GM21737 (cell line): ENCODE data around the gene TLX1.

Source experiments
- ATAC-seq: cut with Tn5 transposase; IDR thresholded peaks from one replicate; pipeline ENCODE4 v1.9.1; 2021; ENCODE audit warnings: mild to moderate bottlenecking, moderate library complexity; ENCODE audit not compliant: unreplicated experiment

The TLX1 gene

DNA sequence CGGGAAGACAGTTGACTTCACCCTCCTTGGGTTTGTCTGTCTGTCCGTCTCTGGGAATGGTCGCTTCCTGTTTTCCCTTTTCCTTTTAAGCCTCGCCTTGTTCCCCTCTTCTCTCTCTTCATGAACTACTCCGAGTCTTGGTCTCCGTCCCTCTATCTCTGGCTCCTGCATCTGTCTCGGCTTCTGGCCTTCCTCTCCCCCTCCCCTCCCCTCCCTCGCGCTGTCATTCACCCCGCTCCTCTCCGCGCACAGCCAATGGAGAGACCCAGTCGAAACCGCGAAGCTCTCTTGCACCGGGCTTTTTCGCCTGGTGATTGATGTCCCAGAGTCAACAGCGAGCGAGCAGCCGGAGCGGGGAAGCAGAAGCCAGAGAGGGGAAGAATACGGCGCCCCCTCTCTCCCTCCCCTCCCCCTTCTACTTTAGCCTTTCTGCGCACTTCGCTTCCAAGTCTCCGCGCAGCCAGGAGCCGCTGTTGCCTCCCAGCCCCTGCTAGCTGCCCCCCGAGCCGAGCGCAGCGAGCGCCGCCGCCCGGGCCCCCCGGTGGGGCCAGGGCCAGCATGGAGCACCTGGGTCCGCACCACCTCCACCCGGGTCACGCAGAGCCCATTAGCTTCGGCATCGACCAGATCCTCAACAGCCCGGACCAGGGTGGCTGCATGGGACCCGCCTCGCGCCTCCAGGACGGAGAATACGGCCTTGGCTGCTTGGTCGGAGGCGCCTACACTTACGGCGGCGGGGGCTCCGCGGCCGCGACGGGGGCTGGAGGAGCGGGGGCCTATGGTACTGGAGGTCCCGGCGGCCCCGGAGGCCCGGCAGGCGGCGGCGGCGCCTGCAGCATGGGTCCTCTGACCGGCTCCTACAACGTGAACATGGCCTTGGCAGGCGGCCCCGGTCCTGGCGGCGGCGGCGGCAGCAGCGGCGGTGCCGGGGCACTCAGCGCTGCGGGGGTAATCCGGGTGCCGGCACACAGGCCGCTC lies at the start of gene TLX1:
TSS of gene TLX1 (plus strand) at position 317 of the 978 bp plus-strand sequence. CDS start at position 559, 242 bp downstream.
- no peak for ATAC-seq

GRCh38 chr10:101085846-101086245 lies 45.3 kb upstream of the TLX1 start:
- no peak for ATAC-seq

GRCh38 chr10:101087376-101087775 lies 43.7 kb upstream of the TLX1 start:
- ATAC-seq = no peak

DNA sequence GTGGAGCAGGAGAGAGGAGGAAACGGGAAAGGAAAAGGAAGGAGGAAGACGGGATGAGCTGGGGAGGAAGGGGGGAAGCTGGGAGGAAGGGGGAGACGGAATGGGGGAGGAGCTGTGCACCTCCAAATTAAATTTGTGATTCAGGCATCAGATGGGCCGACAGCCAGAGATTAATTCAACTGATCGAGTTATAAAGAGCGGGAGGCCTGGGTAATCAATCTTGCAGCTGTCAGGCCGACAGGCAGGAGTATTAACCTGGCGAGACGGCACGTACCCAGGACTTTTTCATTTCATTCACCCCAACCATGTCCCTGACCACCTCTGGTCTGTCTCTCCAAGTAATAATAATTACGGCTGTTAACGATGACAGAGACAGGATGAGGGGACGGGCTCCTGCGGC lies 43.1 kb upstream of the TLX1 start:
- ATAC-seq = no peak

- no peak for ATAC-seq
Observed at GRCh38 chr10:101089520-101090299, 41.4 kb upstream of the TLX1 start.

GRCh38 chr10:101090597-101090996 lies 40.5 kb upstream of the TLX1 start:
- no peak for ATAC-seq

- no peak for ATAC-seq
Observed at GRCh38 chr10:101091546-101092290, 39.4 kb upstream of the TLX1 start.

- no peak for ATAC-seq
Observed at GRCh38 chr10:101092881-101093354, 38.2 kb upstream of the TLX1 start.

- ATAC-seq = no peak
Observed at GRCh38 chr10:101094121-101094879, 36.8 kb upstream of the TLX1 start.

- no peak for ATAC-seq
Observed at GRCh38 chr10:101095004-101095403, 36.1 kb upstream of the TLX1 start.

DNA sequence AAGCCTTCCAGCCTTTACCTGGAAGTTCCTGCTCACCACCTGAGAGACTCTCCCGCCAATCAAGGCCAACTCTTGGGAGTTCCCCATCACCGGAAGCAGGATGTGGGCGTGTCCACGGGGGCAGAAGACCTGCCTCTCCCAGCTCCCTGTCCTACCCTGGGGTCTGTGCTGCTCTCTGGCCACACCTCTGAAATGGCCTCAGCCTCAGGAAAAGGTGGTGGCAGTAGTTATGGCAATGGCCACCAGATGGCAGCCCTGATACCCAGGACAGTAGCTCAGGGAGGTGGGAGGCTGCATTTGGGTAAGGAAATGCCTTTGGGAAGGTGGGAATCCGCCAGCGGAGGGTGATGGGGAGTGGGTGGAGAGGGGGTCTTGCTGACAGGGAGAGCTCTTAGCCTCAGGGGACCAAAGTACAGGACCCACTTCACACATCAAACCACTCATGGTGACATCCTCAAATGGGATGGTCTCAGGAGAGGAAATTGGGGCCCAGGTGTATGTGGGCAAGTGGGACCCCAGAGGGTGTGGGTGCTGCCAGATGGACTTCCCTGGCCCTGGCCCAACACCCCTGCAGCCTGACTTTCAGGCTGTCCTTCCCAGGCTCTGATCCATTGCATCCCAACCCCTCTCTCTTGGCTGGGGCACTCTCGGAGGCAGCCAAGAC lies 35.4 kb upstream of the TLX1 start:
- no peak for ATAC-seq

DNA sequence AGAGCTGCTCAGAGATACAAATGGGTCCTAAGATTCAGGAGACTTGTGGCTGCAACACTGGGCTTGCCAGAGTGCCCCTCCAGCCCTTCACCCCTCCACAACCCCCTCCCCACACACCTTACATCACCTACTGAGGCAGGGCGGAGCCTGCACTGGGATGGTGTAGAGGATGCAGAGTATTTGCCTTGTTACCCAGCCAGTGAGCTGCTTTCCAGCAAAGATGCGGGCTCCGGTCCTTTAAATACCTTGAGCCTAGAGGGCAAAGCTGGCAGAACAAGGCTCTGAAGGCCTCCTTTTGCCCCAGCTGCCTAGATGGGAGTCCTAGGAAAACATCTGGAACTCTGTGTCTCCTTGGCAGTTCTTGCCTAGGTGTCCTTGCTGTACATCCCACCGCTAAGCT lies 34.7 kb upstream of the TLX1 start:
- ATAC-seq = no peak

DNA sequence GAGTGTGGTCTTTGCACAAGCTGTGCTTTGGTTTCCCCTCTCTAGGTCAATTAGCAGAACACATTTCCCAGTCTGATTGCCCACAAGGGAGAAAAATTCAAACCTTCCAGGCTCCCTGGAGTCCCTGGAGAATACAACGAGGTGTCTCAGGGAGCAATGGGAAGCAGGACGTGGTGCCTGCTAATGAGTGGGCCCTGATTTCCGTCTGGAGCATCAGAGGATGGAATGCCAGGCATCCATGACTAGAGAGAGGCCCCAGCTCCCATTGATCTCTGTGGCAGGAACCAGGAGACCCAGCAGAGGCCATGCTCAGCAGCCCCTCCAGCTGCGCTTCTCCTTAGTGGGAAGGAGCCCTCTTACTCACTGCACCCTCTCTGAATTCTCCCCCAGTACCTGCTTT lies 33.2 kb upstream of the TLX1 start:
- no peak for ATAC-seq

DNA sequence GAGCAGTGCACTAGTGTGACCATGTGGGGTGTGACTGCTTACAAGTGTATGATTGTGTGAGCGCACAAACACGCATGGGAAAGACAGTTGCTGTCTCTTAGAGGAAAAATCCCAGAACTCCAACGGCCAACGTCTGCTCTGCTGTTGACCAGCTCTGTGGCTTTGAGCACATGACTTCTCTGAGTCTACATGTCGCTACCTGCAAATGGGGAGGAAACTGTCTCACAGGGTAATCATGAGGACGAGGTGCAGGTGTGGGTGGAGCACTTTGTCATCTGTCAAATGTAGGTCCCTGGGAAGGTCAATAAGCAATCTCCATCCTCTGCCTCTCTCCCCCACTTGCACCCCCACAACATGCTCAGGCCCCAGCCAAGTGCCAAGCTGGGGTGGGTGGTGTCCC lies 31.2 kb upstream of the TLX1 start:
- no peak for ATAC-seq

- ATAC-seq = no peak
Observed at GRCh38 chr10:101101372-101101881, 29.7 kb upstream of the TLX1 start.

DNA sequence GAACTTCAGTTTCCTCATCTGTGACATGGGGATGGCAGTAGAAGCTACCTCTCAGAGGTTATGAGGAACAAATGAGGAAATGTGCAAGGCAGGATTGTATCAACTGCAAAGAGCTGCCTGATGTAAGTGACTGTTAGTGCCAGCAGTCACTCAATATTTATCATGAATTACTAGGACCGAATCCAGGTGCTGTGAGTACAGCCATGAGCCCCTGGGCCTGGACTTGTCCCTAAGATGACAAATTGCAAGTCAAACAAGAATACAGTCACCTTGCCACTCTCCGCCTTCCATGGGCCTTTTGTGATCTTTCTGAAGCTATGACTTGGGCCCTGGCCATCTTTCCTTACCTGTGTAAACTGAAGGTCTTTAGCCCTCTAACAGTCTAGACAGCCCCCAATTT lies 27.7 kb upstream of the TLX1 start:
- ATAC-seq = no peak

DNA sequence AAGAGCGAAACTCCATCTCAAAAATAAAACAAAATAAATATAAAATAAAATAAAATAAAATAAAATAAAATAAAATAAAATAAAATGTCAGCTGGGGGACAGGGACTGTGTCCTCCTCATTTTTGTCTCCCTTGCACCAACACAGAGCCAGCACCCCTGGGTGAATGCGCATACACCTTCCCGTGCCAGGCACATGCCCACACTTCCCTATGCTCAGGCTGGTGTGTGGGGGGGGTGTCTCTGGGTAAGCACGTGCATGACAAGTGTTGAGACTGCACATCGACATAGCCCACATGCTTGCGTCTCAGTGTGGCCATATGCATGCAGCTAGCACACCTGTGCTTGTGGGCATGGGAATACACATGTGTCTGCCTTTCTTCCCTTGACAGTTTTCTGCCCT lies 24.7 kb upstream of the TLX1 start:
- no peak for ATAC-seq

- ATAC-seq = no peak
Observed at GRCh38 chr10:101107771-101108170, 23.3 kb upstream of the TLX1 start.

- ATAC-seq = no peak
Observed at GRCh38 chr10:101110856-101111523, 20.1 kb upstream of the TLX1 start.
